MV-4-11 (cell line): ENCODE measurements around the gene SPACDR.

Source experiments
- DNase-seq: peaks from one replicate; lab custom pipeline; 2025; lab: John Stamatoyannopoulos, UW

SPACDR gene

DNA sequence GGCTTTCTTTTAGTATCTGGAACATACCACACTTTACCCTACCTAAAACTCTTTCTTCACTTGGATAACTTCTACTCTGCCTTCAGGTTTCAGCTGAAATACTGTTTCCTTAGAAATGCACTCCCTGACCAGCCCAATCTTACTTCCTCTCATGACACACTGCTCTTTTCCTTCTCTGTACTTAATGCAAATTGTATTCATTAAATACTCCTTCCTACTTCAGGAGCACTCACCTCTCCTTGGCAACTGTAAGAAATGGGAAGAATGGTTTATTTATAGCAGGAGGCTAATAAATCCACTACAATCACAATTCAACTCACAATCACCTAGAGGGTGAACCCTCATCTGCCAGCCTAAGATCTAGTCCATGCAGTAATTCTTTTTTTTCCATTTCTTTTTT, 50.7 kb downstream of the SPACDR start:
- DNase-seq = no peak

GRCh38 chr7:100411101-100411500, 53.0 kb downstream of the SPACDR start:
- no peak for DNase-seq

- peak; percentile 78 for DNase-seq
Observed at GRCh38 chr7:100407285-100408180, 56.5 kb downstream of the SPACDR start.

DNA sequence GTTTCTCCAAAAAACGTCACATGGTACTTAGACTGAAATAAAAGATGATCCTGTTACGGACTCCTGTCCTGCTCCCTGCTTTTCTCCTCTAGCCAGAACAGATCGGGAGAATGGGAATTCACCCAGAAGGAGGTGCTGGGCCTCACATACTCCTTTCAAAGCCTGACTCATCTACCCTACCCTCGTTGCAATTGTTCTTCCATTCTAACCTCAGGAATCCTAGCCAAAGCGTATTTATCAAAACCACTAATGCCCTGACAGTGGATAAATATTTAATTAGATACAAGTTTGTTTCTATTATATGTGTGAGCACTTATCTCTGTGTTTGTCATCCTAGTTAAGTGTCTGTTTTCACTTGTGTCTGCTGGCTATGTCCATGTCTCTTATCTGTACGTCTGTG, 57.3 kb downstream of the SPACDR start:
- DNase-seq = no peak
